ENCODE measurements around the gene RAB15. TPM values are rescaled to one million over a fixed set of nuclear protein-coding genes. Genes with fewer than 3 reads are reported as not detected.

RAB15 gene
- total and polyA plus RNA-seq, 12 donors = 0.95 to 8.9 (median 3.7) TPM

GRCh38 chr14:64912261-64912660 is 59.9 kb downstream of the RAB15 start:
- 0 to 37% (median 0%) methylated on average over 1 of the region's 1 CpG for WGBS, 4 donors
- no peak overlapping the region for H3K27ac ChIP-seq
- no peaks in the 10 kb centered on the region for H3K9me3 ChIP-seq (replicated peaks in 1 of 3)
- no peak overlapping the region for H3K4me3 ChIP-seq
- peaks cover 12 to 24% of the 10 kb centered on the region in 2 donors for H3K4me1 ChIP-seq (replicated peaks in 1 of 2)
- DNase-seq = no peak
- no peaks in the 10 kb centered on the region for H3K36me3 ChIP-seq (replicated peaks in 1 of 2)
- TF ChIP-seq CTCF (IDR thresholded peaks at IDR 0.05) (no peak), POLR2A (IDR thresholded peaks at IDR 0.05) (no peak)
- peaks cover 4% of the 10 kb centered on the region for H3K27me3 ChIP-seq
- intact Hi-C loops (cut with DNase I) = loop anchor here in 1 of 2 donors (5.0 kb wide), 1 partner anchor 70 kb away; no protein-coding TSS in a partner anchor

GRCh38 chr14:64910847-64911495 is 61.2 kb downstream of the RAB15 start:
- intact Hi-C loops (cut with DNase I) = loop anchor here in 1 of 2 donors (5.0 kb wide), 1 partner anchor 71 kb away; no protein-coding TSS in a partner anchor
- DNase-seq = no peak
- H3K4me3 ChIP-seq = no peak overlapping the region
- no peaks in the 10 kb centered on the region for H3K36me3 ChIP-seq (replicated peaks in 1 of 2)
- no peaks in the 10 kb centered on the region for H3K9me3 ChIP-seq (replicated peaks in 1 of 3)
- no peak overlapping the region for H3K27ac ChIP-seq
- H3K4me1 ChIP-seq (replicated peaks in 1 of 2) = peaks cover 12 to 15% of the 10 kb centered on the region in 2 donors
- TF ChIP-seq POLR2A (IDR thresholded peaks at IDR 0.05) (no peak), CTCF (IDR thresholded peaks at IDR 0.05) (peak; percentile 17 to 39 (median 28))
- 20 to 32% (median 25%) methylated on average over 3 of the region's 3 CpGs for WGBS, 4 donors
- H3K27me3 ChIP-seq = peaks cover 4% of the 10 kb centered on the region

GRCh38 chr14:64906022-64906421 is 66.1 kb downstream of the RAB15 start:
- intact Hi-C loops (cut with DNase I) = no loop called here
- no peak for TF ChIP-seq POLR2A (IDR thresholded peaks at IDR 0.05)
- TF ChIP-seq CTCF (IDR thresholded peaks at IDR 0.05) = no peak

GRCh38 chr14:64899958-64900357 is 72.2 kb downstream of the RAB15 start:
- Histone ChIP-seq H3K27ac (no peak overlapping the region), H3K4me1 (replicated peaks in 1 of 2) (no peaks in the 10 kb centered on the region), H3K27me3 (no peaks in the 10 kb centered on the region), H3K9me3 (replicated peaks in 1 of 3) (no peaks in the 10 kb centered on the region), H3K36me3 (replicated peaks in 1 of 2) (no peaks in the 10 kb centered on the region), H3K4me3 (no peak overlapping the region)
- no peak for DNase-seq
- TF ChIP-seq CTCF (IDR thresholded peaks at IDR 0.05) = no peak
- TF ChIP-seq POLR2A (IDR thresholded peaks at IDR 0.05) = no peak
- intact Hi-C loops (cut with DNase I) = no loop called here
- WGBS, 4 donors = 55 to 82% (median 70%) methylated on average over 1 of the region's 1 CpG

More at GRCh38 chr14:64906022-64906421, 66.1 kb downstream of the RAB15 start:
- no peaks in the 10 kb centered on the region for H3K36me3 ChIP-seq (replicated peaks in 1 of 2)
- DNase-seq = no peak
- H3K27ac ChIP-seq = no peak overlapping the region
- 66 to 71% (median 69%) methylated on average over 6 of the region's 6 CpGs for WGBS, 4 donors
- no peak overlapping the region for H3K4me3 ChIP-seq
- no peaks in the 10 kb centered on the region for H3K4me1 ChIP-seq (replicated peaks in 1 of 2)
- peaks cover 4% of the 10 kb centered on the region for H3K27me3 ChIP-seq
- no peaks in the 10 kb centered on the region for H3K9me3 ChIP-seq (replicated peaks in 1 of 3)

Small RNAs within 50 kb of the gene (small RNA-seq; reads per million reads assigned to genes)
- 0 reads per million in 2 donors for gene RPPH1-2P

Other genes with a start within 250 kb of the RAB15 start
- 1 to 10 TPM in 4 of 9 donors, under 1 TPM in 5; 0.18 to 6.1 (median 0.76) TPM for gene SPTB, start 92.4 kb downstream of the RAB15 start, total RNA-seq
- 10 to 100 TPM in 1 of 3 donors, 1 to 10 TPM in 2; 1.1 to 14.5 (median 1.3) TPM for gene SPTB, start 92.4 kb downstream of the RAB15 start, polyA plus RNA-seq
- gene CHURC1, start 57.9 kb downstream of the RAB15 start, total RNA-seq = 100 to 1,000 TPM in 1 of 9 donors, 10 to 100 TPM in 8; 54.4 to 101 (median 74.7) TPM
- gene CHURC1, start 57.9 kb downstream of the RAB15 start, polyA plus RNA-seq = 10 to 100 TPM; 36.7 to 97.0 (median 46.4) TPM
- under 1 TPM in 2 of 9 donors, not detected in 7; 0.31 to 0.36 TPM for gene GPX2, start 29.6 kb downstream of the RAB15 start, total RNA-seq
- 1 to 10 TPM in 1 of 3 donors, under 1 TPM in 1, not detected in 1; 0.73 to 1.4 TPM for gene GPX2, start 29.6 kb downstream of the RAB15 start, polyA plus RNA-seq
- 10 to 100 TPM; 12.2 to 27.2 (median 23.9) TPM for gene FNTB, start 14.6 kb upstream of the RAB15 start, total RNA-seq
- 10 to 100 TPM; 18.0 to 20.2 (median 18.7) TPM for gene FNTB, start 14.6 kb upstream of the RAB15 start, polyA plus RNA-seq
- 100 to 1,000 TPM in 1 of 9 donors, 10 to 100 TPM in 8; 31.5 to 114 (median 54.7) TPM for gene MAX, start 130.2 kb upstream of the RAB15 start, total RNA-seq
- 10 to 100 TPM; 49.3 to 62.3 (median 55.7) TPM for gene MAX, start 130.2 kb upstream of the RAB15 start, polyA plus RNA-seq